AG04450 (cell line): ENCODE data around the gene TBL2. TPM values are rescaled to one million over a fixed set of nuclear protein-coding genes. Genes with fewer than 3 reads are reported as not detected.

Source experiments
- CTCF ChIA-PET: fragments of 300-600, 350-600 bp; formaldehyde crosslinking; extraction: SDS; loops from one replicate; lab custom pipeline; 2022; ENCODE audit warnings: antibody characterized with exemption, inconsistent platforms; lab: Charles Lee
- POLR2A ChIA-PET: fragments of 350-600 bp; formaldehyde crosslinking; extraction: SDS; loops from one replicate; lab custom pipeline; 2021; ENCODE audit warnings: antibody characterized with exemption, inconsistent platforms; lab: Yijun Ruan, JAX
- DNase-seq: peaks from one replicate; pipeline ENCODE4 v3.0.0-alpha.2; 2011; ENCODE audit warnings: low read depth, low spot score
- H3K27ac ChIP-seq: one replicate; pipeline ENCODE4 v1.5.1; 2012; ENCODE audit warnings: low read depth, low read length, control low read depth
- H3K27me3 ChIP-seq: one replicate; pipeline ENCODE4 v1.6.0; 2012; ENCODE audit warnings: low read length; ENCODE audit not compliant: control insufficient read depth, insufficient read depth
- H3K4me3 ChIP-seq: 2 replicates; pipeline ENCODE4 v1.5.1; 2011; ENCODE audit warnings: mild to moderate bottlenecking, low read depth, low read length, control low read depth
- H3K9me3 ChIP-seq: 2 replicates; pipeline ENCODE4 v1.5.1; 2012; ENCODE audit warnings: low read length; ENCODE audit not compliant: control insufficient read depth, insufficient read depth
- polyA plus RNA-seq: library from polyadenylated mRNA; depleted of rRNA; stranded (reverse); fragments of >200 nt; gene quantifications from 2 replicates; pipeline ENCODE4 v1.2.3, GENCODE V29; 2011
- TF ChIP-seq, protein P1 (sequence below): IDR thresholded peaks from 2 replicates; pipeline ENCODE4 v1.5.1; 2011; ENCODE audit warnings: low read depth, low read length, control low read depth, inconsistent platforms

The TBL2 gene
- polyA plus RNA-seq, 1 experiment = 34.7 TPM

DNA sequence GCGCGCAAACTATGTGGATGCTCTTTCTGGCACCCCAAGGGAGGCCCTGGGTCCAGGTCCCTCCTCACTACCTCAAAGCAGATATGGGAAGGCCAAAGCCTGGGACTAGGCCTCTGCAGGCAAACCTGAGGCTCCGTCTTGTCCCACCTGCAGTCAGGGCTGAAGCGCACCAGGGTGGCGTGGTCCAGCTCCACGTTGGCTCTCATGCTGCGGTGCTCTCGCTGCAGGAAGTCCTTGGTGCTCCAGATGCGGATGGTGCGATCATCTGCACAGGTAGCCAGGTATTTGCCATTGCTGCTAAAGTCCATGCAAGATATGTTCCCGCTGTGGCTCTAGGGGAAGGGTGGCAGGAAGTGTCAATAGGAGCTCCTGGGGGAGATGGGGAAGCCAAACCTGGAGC, 4.6 kb downstream of the TBL2 start:
- no peak for DNase-seq
- H3K27me3 ChIP-seq = no peaks in the 10 kb centered on the region
- peaks cover 4% of the 10 kb centered on the region; the same call in 1 of the 2 replicates for H3K9me3 ChIP-seq
- CTCF ChIA-PET = no interaction called here
- no peak overlapping the region for H3K27ac ChIP-seq
- POLR2A ChIA-PET = no interaction called here
- no peak overlapping the region for H3K4me3 ChIP-seq
- TF ChIP-seq, protein P1, sequence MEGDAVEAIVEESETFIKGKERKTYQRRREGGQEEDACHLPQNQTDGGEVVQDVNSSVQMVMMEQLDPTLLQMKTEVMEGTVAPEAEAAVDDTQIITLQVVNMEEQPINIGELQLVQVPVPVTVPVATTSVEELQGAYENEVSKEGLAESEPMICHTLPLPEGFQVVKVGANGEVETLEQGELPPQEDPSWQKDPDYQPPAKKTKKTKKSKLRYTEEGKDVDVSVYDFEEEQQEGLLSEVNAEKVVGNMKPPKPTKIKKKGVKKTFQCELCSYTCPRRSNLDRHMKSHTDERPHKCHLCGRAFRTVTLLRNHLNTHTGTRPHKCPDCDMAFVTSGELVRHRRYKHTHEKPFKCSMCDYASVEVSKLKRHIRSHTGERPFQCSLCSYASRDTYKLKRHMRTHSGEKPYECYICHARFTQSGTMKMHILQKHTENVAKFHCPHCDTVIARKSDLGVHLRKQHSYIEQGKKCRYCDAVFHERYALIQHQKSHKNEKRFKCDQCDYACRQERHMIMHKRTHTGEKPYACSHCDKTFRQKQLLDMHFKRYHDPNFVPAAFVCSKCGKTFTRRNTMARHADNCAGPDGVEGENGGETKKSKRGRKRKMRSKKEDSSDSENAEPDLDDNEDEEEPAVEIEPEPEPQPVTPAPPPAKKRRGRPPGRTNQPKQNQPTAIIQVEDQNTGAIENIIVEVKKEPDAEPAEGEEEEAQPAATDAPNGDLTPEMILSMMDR = no peak

DNA sequence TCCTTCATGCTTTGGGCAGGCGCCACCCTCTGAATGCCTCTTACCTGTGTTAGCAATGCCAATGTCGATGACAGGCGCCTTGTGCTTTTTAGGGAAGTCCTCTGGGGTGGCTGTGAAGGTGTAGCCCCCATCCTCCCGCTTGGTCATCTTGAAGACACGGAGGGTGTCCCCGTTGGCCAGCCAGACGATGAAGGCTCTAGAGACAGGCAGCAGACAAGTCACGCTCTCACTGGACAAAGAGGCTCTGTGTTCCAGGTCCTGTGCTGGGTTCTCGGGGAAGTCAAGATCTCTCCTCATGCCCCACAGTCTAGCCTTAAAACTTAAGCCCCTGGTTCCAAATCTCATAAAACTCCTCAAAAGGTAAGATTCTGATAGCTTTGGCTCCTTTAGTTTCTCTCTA, 5.1 kb downstream of the TBL2 start:
- POLR2A ChIA-PET = no interaction called here
- CTCF ChIA-PET = no interaction called here
- TF ChIP-seq, protein P1 = no peak

DNA sequence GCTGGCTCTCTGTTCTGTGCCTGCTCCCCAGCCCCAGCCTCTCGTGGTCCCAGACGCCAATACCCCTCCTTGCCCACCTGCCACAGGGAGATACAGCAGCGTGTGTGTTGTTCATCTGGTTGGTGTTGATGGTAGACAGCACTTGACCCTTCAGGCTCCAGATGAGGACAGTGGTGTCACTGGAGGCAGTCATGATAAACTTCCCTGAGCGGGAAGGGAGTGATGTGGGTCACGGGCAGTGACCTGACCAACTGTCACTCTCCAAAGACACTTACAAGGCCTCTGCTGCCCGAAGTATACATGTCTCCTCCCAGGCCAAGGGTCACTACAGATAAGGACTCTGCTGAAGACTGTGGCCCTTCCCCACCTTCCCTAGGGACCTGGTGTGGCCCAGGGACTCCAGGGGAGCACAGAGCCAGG, 5.6 kb downstream of the TBL2 start:
- CTCF ChIA-PET = no interaction called here

More for the DNA sequence above, 5.1 kb downstream of the TBL2 start:
- no peak for DNase-seq
- Histone ChIP-seq H3K27me3 (no peaks in the 10 kb centered on the region), H3K4me3 (no peak overlapping the region), H3K27ac (no peak overlapping the region), H3K9me3 (peaks cover 4% of the 10 kb centered on the region; the same call in 1 of the 2 replicates)

DNA sequence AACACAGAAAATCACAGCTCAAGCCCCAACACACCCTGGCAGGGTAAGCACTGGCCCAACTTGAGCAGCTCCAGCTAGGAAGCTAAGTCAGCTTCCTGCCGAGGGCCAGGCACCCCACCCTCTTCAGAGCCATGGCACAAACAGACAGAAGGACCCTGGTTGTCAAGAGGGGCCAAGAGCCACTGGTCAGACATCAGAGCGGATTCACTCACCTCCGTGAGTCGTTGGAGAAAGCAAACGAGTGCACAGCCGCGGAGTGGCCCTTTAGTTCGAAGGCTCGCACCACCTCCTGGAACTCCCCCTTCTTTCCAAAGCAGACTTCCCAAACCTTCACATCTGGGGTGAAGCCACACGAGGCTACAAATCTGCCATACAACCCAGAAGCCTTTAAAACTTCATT, 7.4 kb downstream of the TBL2 start:
- no peak for DNase-seq
- Histone ChIP-seq H3K4me3 (no peak overlapping the region), H3K9me3 (no peaks in the 10 kb centered on the region; the same call in 1 of the 2 replicates), H3K27me3 (no peaks in the 10 kb centered on the region), H3K27ac (no peak overlapping the region)
- ChIA-PET POLR2A (no interaction called here), CTCF (no interaction called here)
- TF ChIP-seq, protein P1 = no peak

More for the DNA sequence above, 5.6 kb downstream of the TBL2 start:
- Histone ChIP-seq H3K9me3 (peaks cover 4% of the 10 kb centered on the region; the same call in 1 of the 2 replicates), H3K27me3 (no peaks in the 10 kb centered on the region), H3K27ac (no peak overlapping the region), H3K4me3 (no peak overlapping the region)
- POLR2A ChIA-PET = no interaction called here
- TF ChIP-seq, protein P1 = no peak
- no peak for DNase-seq

DNA sequence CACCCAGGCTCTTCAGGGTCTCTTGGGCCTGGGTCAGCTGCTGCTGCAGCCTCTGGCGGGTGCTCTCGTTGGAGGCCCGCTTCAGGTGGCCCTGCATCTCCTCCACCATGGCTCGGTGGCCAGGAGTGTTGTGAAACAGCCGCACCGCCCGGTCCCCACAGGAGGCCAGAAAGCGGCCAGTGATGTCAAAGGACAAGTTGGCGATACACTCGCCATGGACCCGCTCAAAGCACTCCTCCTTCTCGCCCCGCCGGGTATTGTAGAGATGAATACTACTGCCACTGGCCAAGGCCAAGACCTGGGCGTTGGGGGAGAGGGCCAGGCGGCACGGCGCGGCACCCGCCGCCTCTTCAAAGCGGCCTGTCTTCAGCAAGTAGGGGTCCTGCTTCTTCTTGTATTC, 7.9 kb downstream of the TBL2 start:
- DNase-seq = no peak
- H3K9me3 ChIP-seq = no peaks in the 10 kb centered on the region; the same call in 1 of the 2 replicates
- ChIA-PET CTCF (no interaction called here), POLR2A (no interaction called here)
- no peak overlapping the region for H3K27ac ChIP-seq
- H3K4me3 ChIP-seq = no peak overlapping the region
- TF ChIP-seq, protein P1 = no peak
- no peaks in the 10 kb centered on the region for H3K27me3 ChIP-seq
